Panc1 (cell line): ENCODE measurements around the gene THADA.

Experiments
- CTCF ChIP-seq: fragments of 450-650 bp; IDR thresholded peaks from 2 replicates; pipeline ENCODE4 v1.5.1; 2017; ENCODE audit warnings: mild to moderate bottlenecking
- POLR2AphosphoS5 ChIP-seq: IDR thresholded peaks from 2 replicates; pipeline ENCODE4 v1.6.1; 2012; ENCODE audit warnings: mild to moderate bottlenecking, low read depth, low read length, moderate library complexity
- SIN3A ChIP-seq: IDR thresholded peaks from 2 replicates; pipeline ENCODE4 v1.6.1; 2012; ENCODE audit warnings: low read depth, mild to moderate bottlenecking, low read length, moderate library complexity, borderline replicate concordance; ENCODE audit not compliant: insufficient read depth
- TCF7L2 ChIP-seq: IDR thresholded peaks from 2 replicates; pipeline ENCODE4 v1.6.1; 2011; ENCODE audit warnings: mild to moderate bottlenecking, low read depth, low read length, inconsistent platforms
- TF ChIP-seq, protein P1 (sequence below), 2 experiments: IDR thresholded peaks; 2 replicates each; pipeline ENCODE4 v1.6.1; 2011 to 2012; ENCODE audit warnings: low read depth in 2 of 2, control low read depth in 1 of 2, low read length in 1 of 2, mild to moderate bottlenecking in 1 of 2, moderate library complexity in 1 of 2; ENCODE audit not compliant: insufficient read depth in 1 of 2

DNA sequence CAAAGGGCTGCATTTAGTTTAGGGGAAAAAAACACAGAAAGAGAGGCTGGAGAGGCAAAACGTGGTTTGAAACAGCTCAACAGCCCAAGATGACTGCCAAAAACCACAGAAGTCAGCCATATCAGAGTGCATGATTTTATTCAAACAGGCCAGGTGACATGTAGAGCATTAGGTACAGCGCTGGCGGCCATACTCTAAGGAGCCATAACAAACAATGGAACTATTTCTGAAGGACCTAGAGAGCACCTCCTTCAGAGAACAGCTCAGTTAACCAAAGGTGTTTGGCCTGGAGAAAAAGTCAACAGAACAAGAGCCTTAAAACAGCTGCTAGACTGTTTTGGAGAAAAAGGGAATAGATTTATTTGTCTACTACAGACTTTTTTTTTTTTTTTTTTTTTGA lies 2.6 kb downstream of the THADA start:
- TF ChIP-seq CTCF = no peak
- TF ChIP-seq, protein P1, sequence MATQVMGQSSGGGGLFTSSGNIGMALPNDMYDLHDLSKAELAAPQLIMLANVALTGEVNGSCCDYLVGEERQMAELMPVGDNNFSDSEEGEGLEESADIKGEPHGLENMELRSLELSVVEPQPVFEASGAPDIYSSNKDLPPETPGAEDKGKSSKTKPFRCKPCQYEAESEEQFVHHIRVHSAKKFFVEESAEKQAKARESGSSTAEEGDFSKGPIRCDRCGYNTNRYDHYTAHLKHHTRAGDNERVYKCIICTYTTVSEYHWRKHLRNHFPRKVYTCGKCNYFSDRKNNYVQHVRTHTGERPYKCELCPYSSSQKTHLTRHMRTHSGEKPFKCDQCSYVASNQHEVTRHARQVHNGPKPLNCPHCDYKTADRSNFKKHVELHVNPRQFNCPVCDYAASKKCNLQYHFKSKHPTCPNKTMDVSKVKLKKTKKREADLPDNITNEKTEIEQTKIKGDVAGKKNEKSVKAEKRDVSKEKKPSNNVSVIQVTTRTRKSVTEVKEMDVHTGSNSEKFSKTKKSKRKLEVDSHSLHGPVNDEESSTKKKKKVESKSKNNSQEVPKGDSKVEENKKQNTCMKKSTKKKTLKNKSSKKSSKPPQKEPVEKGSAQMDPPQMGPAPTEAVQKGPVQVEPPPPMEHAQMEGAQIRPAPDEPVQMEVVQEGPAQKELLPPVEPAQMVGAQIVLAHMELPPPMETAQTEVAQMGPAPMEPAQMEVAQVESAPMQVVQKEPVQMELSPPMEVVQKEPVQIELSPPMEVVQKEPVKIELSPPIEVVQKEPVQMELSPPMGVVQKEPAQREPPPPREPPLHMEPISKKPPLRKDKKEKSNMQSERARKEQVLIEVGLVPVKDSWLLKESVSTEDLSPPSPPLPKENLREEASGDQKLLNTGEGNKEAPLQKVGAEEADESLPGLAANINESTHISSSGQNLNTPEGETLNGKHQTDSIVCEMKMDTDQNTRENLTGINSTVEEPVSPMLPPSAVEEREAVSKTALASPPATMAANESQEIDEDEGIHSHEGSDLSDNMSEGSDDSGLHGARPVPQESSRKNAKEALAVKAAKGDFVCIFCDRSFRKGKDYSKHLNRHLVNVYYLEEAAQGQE (IDR thresholded peaks at IDR 0.05; ENCODE audit: insufficient read depth in 1 of 2, low read depth in 2 of 2, low read length in 1 of 2) = no peak
- TF ChIP-seq SIN3A = no peak
- TF ChIP-seq POLR2AphosphoS5 = no peak
- TF ChIP-seq TCF7L2 = no peak
